ENCODE results near the gene NBAS. TPM values are rescaled to one million over a fixed set of nuclear protein-coding genes. Genes with fewer than 3 reads are reported as not detected.

NBAS gene
- total and polyA plus RNA-seq, 10 of the 15 experiments (the other 5 are each of a cell fraction or from before 2014, with no cell fraction given): 4.3 to 32.7 (median 20.8) TPM

DNA sequence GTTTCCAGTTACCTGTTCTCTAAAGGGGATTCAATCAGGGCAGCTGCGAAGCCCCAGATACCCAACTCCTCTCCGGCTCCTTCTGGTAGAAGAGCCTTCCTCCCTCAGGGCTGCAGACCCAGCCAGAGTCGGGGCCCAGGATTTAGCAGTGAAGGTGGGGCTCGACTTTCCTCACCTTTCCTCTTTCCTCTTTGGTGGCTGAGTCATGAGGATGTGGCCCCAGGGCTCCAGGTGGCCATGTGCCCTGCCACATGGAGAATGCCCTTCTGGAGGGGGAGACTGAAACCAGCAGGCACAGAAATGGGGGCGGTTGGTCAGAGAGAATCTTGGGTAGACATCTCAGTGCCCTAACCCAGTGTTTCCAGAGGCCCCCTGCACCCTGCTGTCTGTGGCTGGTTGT, 402.6 kb downstream of the NBAS start (continued):
- TF ChIP-seq, protein P1, sequence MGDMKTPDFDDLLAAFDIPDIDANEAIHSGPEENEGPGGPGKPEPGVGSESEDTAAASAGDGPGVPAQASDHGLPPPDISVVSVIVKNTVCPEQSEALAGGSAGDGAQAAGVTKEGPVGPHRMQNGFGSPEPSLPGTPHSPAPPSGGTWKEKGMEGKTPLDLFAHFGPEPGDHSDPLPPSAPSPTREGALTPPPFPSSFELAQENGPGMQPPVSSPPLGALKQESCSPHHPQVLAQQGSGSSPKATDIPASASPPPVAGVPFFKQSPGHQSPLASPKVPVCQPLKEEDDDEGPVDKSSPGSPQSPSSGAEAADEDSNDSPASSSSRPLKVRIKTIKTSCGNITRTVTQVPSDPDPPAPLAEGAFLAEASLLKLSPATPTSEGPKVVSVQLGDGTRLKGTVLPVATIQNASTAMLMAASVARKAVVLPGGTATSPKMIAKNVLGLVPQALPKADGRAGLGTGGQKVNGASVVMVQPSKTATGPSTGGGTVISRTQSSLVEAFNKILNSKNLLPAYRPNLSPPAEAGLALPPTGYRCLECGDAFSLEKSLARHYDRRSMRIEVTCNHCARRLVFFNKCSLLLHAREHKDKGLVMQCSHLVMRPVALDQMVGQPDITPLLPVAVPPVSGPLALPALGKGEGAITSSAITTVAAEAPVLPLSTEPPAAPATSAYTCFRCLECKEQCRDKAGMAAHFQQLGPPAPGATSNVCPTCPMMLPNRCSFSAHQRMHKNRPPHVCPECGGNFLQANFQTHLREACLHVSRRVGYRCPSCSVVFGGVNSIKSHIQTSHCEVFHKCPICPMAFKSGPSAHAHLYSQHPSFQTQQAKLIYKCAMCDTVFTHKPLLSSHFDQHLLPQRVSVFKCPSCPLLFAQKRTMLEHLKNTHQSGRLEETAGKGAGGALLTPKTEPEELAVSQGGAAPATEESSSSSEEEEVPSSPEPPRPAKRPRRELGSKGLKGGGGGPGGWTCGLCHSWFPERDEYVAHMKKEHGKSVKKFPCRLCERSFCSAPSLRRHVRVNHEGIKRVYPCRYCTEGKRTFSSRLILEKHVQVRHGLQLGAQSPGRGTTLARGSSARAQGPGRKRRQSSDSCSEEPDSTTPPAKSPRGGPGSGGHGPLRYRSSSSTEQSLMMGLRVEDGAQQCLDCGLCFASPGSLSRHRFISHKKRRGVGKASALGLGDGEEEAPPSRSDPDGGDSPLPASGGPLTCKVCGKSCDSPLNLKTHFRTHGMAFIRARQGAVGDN (IDR thresholded peaks at IDR 0.05): no peak
- TF ChIP-seq NFYA (IDR thresholded peaks at IDR 0.05; ENCODE audit: borderline replicate concordance, low read depth, low read length): no peak
- no peak for TF ChIP-seq CBFB (IDR thresholded peaks at IDR 0.05; ENCODE audit: low read depth)
- TF ChIP-seq ZNF207 (IDR thresholded peaks at IDR 0.05; ENCODE audit: borderline replicate concordance): no peak

DNA sequence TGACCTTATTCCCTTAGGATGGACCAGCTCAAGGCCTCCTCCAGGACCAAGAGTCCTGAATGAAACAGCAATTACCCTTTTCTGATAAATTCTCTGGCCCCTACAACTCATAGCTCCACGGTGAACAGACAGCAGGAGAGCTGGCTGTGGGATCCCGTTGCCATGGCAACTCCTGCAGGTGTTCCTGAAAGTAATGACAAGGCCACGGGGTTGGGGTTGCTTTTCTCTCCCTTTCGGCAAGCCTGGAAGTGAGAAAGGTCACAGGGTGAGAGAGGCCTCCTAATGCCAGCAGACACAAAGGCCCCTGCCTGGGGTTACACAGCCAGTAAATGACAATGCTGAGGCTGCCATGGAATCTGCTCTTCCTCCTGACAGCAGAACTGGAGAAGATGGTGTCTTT, 403.0 kb downstream of the NBAS start:
- no TSS peak for BruUV-seq (replicated peaks)
- intact Hi-C loops (cut with micrococcal nuclease; ENCODE audit: unreplicated experiment): loop anchor here (10.0 kb wide), 1 partner anchor 417 kb away; no protein-coding TSS in a partner anchor
- Histone ChIP-seq H3K9ac (ENCODE audit: control insufficient read depth, insufficient read depth, low read length) (no peak overlapping the region), H3K79me2 (ENCODE audit: control insufficient read depth, insufficient read depth, low read length) (no peaks in the 10 kb centered on the region), H3K27me3 (replicated peaks in 1 of 2; ENCODE audit: control insufficient read depth in 2 of 2, insufficient read depth in 2 of 2, low read length in 1 of 2) (no peaks in the 10 kb centered on the region), H3K4me3 (no peak overlapping the region), H3K4me2 (ENCODE audit: control insufficient read depth, insufficient read depth) (no peak overlapping the region), H3K36me3 (ENCODE audit: control insufficient read depth in 2 of 2, insufficient read depth in 2 of 2, low read length in 1 of 2) (no peaks in the 10 kb centered on the region), H2AFZ (ENCODE audit: control insufficient read depth, low read depth, low read length) (no peak overlapping the region), H4K20me1 (ENCODE audit: control insufficient read depth, insufficient read depth) (no peaks in the 10 kb centered on the region; the same call in 1 of the 2 replicates), H3K27ac (ENCODE audit: control insufficient read depth, insufficient read depth) (no peak overlapping the region), H3K4me1 (ENCODE audit: control insufficient read depth, insufficient read depth, low read length) (no peaks in the 10 kb centered on the region), H3K9me3 (replicated peaks; ENCODE audit: control insufficient read depth, insufficient read depth, low read length) (no peaks in the 10 kb centered on the region)
- in situ Hi-C loops (cut with MboI): no loop called here
- ChIA-PET CTCF (no interaction called here), RAD21 (ENCODE audit: unreplicated experiment) (no interaction called here), POLR2A (no interaction called here), SMC1A (ENCODE audit: uncharacterized antibody, unreplicated experiment) (interaction anchor here (0.6 kb wide), 1 partner anchor 263 kb away, joined by 3 read pairs; no protein-coding TSS in a partner anchor)
- WGBS (ENCODE audit: insufficient coverage, insufficient replicate concordance, low lambda C conversion rate, missing lambda C conversion rate): 33% methylated on average over 4 of the region's 4 CpGs
- FAIRE-seq (no peak), ATAC-seq (no peak), DNase-seq (ENCODE audit: low read depth, low spot score) (no peak)
- no peak for TF ChIP-seq LARP7 (IDR thresholded peaks at IDR 0.05)
- no peak for TF ChIP-seq NFXL1 (IDR thresholded peaks at IDR 0.05; ENCODE audit: borderline replicate concordance)
- TF ChIP-seq, protein P2, sequence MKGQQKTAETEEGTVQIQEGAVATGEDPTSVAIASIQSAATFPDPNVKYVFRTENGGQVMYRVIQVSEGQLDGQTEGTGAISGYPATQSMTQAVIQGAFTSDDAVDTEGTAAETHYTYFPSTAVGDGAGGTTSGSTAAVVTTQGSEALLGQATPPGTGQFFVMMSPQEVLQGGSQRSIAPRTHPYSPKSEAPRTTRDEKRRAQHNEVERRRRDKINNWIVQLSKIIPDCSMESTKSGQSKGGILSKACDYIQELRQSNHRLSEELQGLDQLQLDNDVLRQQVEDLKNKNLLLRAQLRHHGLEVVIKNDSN (IDR thresholded peaks at IDR 0.05; ENCODE audit: borderline replicate concordance, extremely low read length, insufficient read depth, low read depth, low read length): no peak
- TF ChIP-seq RAD21 (IDR thresholded peaks at IDR 0.05; ENCODE audit: insufficient read depth, low read depth, low read length): no peak
- no peak for TF ChIP-seq ZBED1 (IDR thresholded peaks at IDR 0.05; ENCODE audit: borderline replicate concordance)
- TF ChIP-seq, protein P3, sequence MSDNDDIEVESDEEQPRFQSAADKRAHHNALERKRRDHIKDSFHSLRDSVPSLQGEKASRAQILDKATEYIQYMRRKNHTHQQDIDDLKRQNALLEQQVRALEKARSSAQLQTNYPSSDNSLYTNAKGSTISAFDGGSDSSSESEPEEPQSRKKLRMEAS (IDR thresholded peaks at IDR 0.05; ENCODE audit: low read depth, low read length): no peak
- TF ChIP-seq, protein P4, sequence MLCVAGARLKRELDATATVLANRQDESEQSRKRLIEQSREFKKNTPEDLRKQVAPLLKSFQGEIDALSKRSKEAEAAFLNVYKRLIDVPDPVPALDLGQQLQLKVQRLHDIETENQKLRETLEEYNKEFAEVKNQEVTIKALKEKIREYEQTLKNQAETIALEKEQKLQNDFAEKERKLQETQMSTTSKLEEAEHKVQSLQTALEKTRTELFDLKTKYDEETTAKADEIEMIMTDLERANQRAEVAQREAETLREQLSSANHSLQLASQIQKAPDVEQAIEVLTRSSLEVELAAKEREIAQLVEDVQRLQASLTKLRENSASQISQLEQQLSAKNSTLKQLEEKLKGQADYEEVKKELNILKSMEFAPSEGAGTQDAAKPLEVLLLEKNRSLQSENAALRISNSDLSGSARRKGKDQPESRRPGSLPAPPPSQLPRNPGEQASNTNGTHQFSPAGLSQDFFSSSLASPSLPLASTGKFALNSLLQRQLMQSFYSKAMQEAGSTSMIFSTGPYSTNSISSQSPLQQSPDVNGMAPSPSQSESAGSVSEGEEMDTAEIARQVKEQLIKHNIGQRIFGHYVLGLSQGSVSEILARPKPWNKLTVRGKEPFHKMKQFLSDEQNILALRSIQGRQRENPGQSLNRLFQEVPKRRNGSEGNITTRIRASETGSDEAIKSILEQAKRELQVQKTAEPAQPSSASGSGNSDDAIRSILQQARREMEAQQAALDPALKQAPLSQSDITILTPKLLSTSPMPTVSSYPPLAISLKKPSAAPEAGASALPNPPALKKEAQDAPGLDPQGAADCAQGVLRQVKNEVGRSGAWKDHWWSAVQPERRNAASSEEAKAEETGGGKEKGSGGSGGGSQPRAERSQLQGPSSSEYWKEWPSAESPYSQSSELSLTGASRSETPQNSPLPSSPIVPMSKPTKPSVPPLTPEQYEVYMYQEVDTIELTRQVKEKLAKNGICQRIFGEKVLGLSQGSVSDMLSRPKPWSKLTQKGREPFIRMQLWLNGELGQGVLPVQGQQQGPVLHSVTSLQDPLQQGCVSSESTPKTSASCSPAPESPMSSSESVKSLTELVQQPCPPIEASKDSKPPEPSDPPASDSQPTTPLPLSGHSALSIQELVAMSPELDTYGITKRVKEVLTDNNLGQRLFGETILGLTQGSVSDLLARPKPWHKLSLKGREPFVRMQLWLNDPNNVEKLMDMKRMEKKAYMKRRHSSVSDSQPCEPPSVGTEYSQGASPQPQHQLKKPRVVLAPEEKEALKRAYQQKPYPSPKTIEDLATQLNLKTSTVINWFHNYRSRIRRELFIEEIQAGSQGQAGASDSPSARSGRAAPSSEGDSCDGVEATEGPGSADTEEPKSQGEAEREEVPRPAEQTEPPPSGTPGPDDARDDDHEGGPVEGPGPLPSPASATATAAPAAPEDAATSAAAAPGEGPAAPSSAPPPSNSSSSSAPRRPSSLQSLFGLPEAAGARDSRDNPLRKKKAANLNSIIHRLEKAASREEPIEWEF (IDR thresholded peaks at IDR 0.05; ENCODE audit: insufficient replicate concordance, low read depth, low read length): no peak

All from GM12878 (cell line).